ENCODE data around the gene RELCH.

RELCH gene

GRCh38 chr18:62329691-62330454 lies 142.8 kb downstream of the RELCH start:
- no peak overlapping the region for H3K27ac ChIP-seq
- no peaks in the 10 kb centered on the region for H3K36me3 ChIP-seq (ENCODE audit: insufficient read depth, low read length)
- no peak overlapping the region for H3K9ac ChIP-seq (ENCODE audit: insufficient read length)
- no peak for TF ChIP-seq FOXP2 (optimal IDR thresholded peaks at IDR 0.05; ENCODE audit: control extremely low read depth, extremely low read length, insufficient read depth)
- no peak for DNase-seq (ENCODE audit: low read depth, low spot score)
- H3K4me3 ChIP-seq: no peak overlapping the region
- no peaks in the 10 kb centered on the region for H3K9me3 ChIP-seq (ENCODE audit: low read depth, low read length)

- no peak overlapping the region for H3K4me3 ChIP-seq
- TF ChIP-seq POLR2AphosphoS5 (IDR thresholded peaks at IDR 0.05; ENCODE audit: borderline replicate concordance, low read depth, low read length) (no peak), EZH2 (IDR thresholded peaks at IDR 0.05) (no peak), FOXP2 (optimal IDR thresholded peaks at IDR 0.05; ENCODE audit: control extremely low read depth, extremely low read length, insufficient read depth) (no peak)
- H3K36me3 ChIP-seq (ENCODE audit: insufficient read depth, low read length): no peaks in the 10 kb centered on the region
- no peak for DNase-seq (ENCODE audit: low read depth, low spot score)
- H3K9me3 ChIP-seq (ENCODE audit: low read depth, low read length): no peaks in the 10 kb centered on the region
- H3K9ac ChIP-seq (ENCODE audit: insufficient read length): no peak overlapping the region
- no peak overlapping the region for H3K27ac ChIP-seq
Observed at GRCh38 chr18:62330650-62331049, 143.6 kb downstream of the RELCH start.

GRCh38 chr18:62331581-62332356 lies 144.7 kb downstream of the RELCH start:
- Histone ChIP-seq H3K9me3 (ENCODE audit: low read depth, low read length) (no peaks in the 10 kb centered on the region), H3K36me3 (ENCODE audit: insufficient read depth, low read length) (no peaks in the 10 kb centered on the region), H3K4me3 (no peak overlapping the region), H3K27ac (no peak overlapping the region), H3K9ac (ENCODE audit: insufficient read length) (no peak overlapping the region)
- no peak for TF ChIP-seq POLR2AphosphoS5 (IDR thresholded peaks at IDR 0.05; ENCODE audit: borderline replicate concordance, low read depth, low read length)
- TF ChIP-seq FOXP2 (optimal IDR thresholded peaks at IDR 0.05; ENCODE audit: control extremely low read depth, extremely low read length, insufficient read depth): no peak
- TF ChIP-seq EZH2 (IDR thresholded peaks at IDR 0.05): no peak
- no peak for DNase-seq (ENCODE audit: low read depth, low spot score)

- no peak for DNase-seq (ENCODE audit: low read depth, low spot score)
- Histone ChIP-seq H3K9ac (ENCODE audit: insufficient read length) (no peak overlapping the region), H3K4me3 (no peak overlapping the region), H3K27ac (no peak overlapping the region), H3K36me3 (ENCODE audit: insufficient read depth, low read length) (no peaks in the 10 kb centered on the region), H3K9me3 (ENCODE audit: low read depth, low read length) (no peaks in the 10 kb centered on the region)
- TF ChIP-seq FOXP2 (optimal IDR thresholded peaks at IDR 0.05; ENCODE audit: control extremely low read depth, extremely low read length, insufficient read depth) (no peak), POLR2AphosphoS5 (IDR thresholded peaks at IDR 0.05; ENCODE audit: borderline replicate concordance, low read depth, low read length) (no peak), EZH2 (IDR thresholded peaks at IDR 0.05) (no peak)
Observed at GRCh38 chr18:62332431-62332830, 145.4 kb downstream of the RELCH start.

GRCh38 chr18:62332964-62333695 lies 146.1 kb downstream of the RELCH start:
- Histone ChIP-seq H3K27ac (no peak overlapping the region), H3K4me3 (no peak overlapping the region), H3K36me3 (ENCODE audit: insufficient read depth, low read length) (no peaks in the 10 kb centered on the region), H3K9me3 (ENCODE audit: low read depth, low read length) (no peaks in the 10 kb centered on the region), H3K9ac (ENCODE audit: insufficient read length) (no peak overlapping the region)
- TF ChIP-seq POLR2AphosphoS5 (IDR thresholded peaks at IDR 0.05; ENCODE audit: borderline replicate concordance, low read depth, low read length) (no peak), EZH2 (IDR thresholded peaks at IDR 0.05) (no peak), FOXP2 (optimal IDR thresholded peaks at IDR 0.05; ENCODE audit: control extremely low read depth, extremely low read length, insufficient read depth) (no peak)
- DNase-seq (ENCODE audit: low read depth, low spot score): no peak

- Histone ChIP-seq H3K9me3 (ENCODE audit: low read depth, low read length) (no peaks in the 10 kb centered on the region), H3K36me3 (ENCODE audit: insufficient read depth, low read length) (no peaks in the 10 kb centered on the region), H3K9ac (ENCODE audit: insufficient read length) (no peak overlapping the region), H3K27ac (no peak overlapping the region), H3K4me3 (no peak overlapping the region)
- no peak for DNase-seq (ENCODE audit: low read depth, low spot score)
- TF ChIP-seq POLR2AphosphoS5 (IDR thresholded peaks at IDR 0.05; ENCODE audit: borderline replicate concordance, low read depth, low read length): no peak
- no peak for TF ChIP-seq EZH2 (IDR thresholded peaks at IDR 0.05)
- TF ChIP-seq FOXP2 (optimal IDR thresholded peaks at IDR 0.05; ENCODE audit: control extremely low read depth, extremely low read length, insufficient read depth): no peak
Observed at GRCh38 chr18:62334120-62334519, 147.1 kb downstream of the RELCH start.

GRCh38 chr18:62335494-62335893 lies 148.4 kb downstream of the RELCH start:
- Histone ChIP-seq H3K27ac (no peak overlapping the region), H3K9me3 (ENCODE audit: low read depth, low read length) (no peaks in the 10 kb centered on the region), H3K9ac (ENCODE audit: insufficient read length) (no peak overlapping the region), H3K36me3 (ENCODE audit: insufficient read depth, low read length) (no peaks in the 10 kb centered on the region), H3K4me3 (no peak overlapping the region)
- peak; percentile 8 for DNase-seq (ENCODE audit: low read depth, low spot score)
- TF ChIP-seq EZH2 (IDR thresholded peaks at IDR 0.05) (no peak), POLR2AphosphoS5 (IDR thresholded peaks at IDR 0.05; ENCODE audit: borderline replicate concordance, low read depth, low read length) (no peak), FOXP2 (optimal IDR thresholded peaks at IDR 0.05; ENCODE audit: control extremely low read depth, extremely low read length, insufficient read depth) (no peak)

- Histone ChIP-seq H3K4me3 (no peak overlapping the region), H3K36me3 (ENCODE audit: insufficient read depth, low read length) (no peaks in the 10 kb centered on the region), H3K9me3 (ENCODE audit: low read depth, low read length) (no peaks in the 10 kb centered on the region), H3K9ac (ENCODE audit: insufficient read length) (no peak overlapping the region), H3K27ac (no peak overlapping the region)
- TF ChIP-seq POLR2AphosphoS5 (IDR thresholded peaks at IDR 0.05; ENCODE audit: borderline replicate concordance, low read depth, low read length) (no peak), FOXP2 (optimal IDR thresholded peaks at IDR 0.05; ENCODE audit: control extremely low read depth, extremely low read length, insufficient read depth) (no peak), EZH2 (IDR thresholded peaks at IDR 0.05) (no peak)
- DNase-seq (ENCODE audit: low read depth, low spot score): no peak
Observed at GRCh38 chr18:62336618-62337017, 149.6 kb downstream of the RELCH start.

Measured in SK-N-MC (cell line).